Non-pigmented ciliary epithelial cell (primary cell): Measurements from ENCODE around the gene IGFBP5.

Experiments used
- DNase-seq: peaks from one replicate; pipeline ENCODE4 v3.0.0-alpha.2; 2010; ENCODE audit warnings: low read depth

IGFBP5 gene

GRCh38 chr2:216687646-216688045 lies 7.7 kb downstream of the IGFBP5 start:
- no peak for DNase-seq

DNA sequence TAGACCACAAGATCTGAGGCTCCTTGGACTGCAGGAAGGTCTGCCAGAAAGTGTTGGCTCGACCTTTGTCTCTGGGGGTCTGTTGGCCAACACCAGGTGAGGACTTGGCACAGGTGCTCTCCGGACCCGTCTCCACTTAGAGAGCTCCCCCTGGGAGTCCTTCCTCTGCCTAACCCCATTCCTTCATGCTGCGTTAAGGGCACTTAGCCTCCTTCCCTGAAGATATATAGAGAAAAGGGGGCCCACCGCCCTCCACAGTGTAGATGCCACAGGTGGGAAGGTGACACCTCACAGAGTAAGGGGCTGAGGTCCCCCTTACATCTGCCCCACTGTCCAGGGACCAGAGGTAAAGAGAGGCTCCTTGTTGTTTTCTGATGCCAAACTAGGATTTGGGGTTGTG lies 8.2 kb downstream of the IGFBP5 start:
- DNase-seq: no peak

GRCh38 chr2:216685327-216685875 lies 9.9 kb downstream of the IGFBP5 start:
- no peak for DNase-seq

DNA sequence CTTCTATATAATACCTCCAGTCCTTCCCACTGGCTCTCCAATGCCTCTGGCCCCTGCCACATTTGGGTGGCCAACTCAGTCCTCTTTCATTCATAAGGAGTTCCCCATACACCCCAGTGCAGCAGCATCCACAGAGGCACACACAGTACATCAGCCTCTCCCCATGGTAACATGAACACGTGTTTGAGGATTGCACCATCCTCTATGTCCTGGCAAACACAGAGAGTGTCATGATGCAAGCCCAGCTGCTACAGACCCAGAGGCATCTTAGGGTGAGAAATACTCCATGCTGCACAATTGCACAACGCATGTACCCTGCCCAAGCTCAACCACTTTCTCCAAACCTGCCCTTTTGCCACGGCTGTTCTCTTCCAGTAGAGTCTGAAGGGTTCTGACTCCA lies 11.5 kb downstream of the IGFBP5 start:
- no peak for DNase-seq

DNA sequence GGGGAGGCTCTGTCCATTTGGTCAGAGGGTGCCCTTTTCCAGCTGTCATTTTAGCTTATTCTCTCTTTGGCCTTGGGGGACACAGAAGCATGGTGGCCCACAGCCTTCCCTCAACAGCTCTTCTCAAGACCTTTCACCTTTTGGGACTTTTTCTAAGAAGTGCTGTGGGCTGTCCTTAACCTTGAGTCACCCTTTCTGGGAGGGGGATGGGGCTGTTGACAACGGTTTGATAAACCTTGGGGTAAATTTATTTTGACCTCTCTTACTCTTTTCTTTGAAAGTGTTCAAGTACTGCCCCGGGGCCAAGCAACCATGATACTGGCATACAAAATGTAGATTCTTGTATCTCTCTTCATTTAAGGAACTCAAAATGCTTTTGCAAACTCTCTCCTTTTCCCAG lies 13.7 kb downstream of the IGFBP5 start:
- no peak for DNase-seq

DNA sequence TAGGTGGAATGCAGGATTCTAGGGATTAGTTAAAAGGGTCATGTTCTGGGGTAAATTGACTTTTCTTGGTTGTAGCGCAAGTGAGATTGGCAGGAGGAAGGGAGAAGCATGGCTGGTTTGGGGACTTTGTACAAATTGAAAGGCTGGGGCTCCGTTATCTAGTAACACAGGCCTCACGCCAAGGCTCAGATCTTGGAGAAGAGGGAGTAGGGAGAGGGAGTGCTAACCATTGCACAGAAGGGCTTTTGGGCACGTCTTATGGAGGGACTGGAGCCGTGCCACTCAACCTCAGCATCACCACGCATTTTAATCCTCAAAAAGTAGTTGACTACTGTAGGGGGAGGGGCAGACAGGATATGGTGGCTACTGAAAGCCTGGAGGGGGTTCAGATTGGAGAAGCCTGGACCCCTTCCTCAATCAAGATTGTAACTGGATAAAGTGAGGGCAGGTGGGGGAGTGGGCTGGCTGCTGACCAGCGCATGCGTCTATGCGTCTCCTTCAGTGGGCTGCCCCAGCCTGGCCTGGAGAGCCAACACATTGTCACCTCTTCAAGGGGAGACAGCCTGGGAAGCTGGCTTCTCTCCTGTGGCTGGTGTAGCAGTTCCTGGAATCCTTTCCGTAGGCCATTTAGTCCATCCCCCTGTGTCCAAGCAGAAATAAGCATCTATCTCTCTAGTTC lies 14.3 kb downstream of the IGFBP5 start:
- no peak for DNase-seq

DNA sequence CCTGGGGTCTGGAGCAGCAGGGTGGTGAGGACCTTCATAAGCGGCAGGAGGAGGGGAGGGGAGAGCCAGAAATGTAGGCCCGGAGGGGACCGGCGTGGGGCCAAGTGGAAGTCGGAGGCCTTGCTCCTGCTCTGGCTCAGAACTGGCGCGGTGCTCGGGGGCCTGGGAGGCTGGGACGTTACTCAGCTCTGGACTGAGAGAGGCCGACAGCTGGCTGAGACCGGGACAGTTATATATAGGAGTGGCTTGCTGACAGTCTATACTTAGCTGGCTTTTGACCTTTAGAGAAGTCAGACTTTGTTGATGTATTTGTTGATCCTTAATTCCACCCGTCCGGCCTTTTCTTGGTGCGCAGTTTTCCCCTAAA lies 15.7 kb downstream of the IGFBP5 start:
- no peak for DNase-seq

DNA sequence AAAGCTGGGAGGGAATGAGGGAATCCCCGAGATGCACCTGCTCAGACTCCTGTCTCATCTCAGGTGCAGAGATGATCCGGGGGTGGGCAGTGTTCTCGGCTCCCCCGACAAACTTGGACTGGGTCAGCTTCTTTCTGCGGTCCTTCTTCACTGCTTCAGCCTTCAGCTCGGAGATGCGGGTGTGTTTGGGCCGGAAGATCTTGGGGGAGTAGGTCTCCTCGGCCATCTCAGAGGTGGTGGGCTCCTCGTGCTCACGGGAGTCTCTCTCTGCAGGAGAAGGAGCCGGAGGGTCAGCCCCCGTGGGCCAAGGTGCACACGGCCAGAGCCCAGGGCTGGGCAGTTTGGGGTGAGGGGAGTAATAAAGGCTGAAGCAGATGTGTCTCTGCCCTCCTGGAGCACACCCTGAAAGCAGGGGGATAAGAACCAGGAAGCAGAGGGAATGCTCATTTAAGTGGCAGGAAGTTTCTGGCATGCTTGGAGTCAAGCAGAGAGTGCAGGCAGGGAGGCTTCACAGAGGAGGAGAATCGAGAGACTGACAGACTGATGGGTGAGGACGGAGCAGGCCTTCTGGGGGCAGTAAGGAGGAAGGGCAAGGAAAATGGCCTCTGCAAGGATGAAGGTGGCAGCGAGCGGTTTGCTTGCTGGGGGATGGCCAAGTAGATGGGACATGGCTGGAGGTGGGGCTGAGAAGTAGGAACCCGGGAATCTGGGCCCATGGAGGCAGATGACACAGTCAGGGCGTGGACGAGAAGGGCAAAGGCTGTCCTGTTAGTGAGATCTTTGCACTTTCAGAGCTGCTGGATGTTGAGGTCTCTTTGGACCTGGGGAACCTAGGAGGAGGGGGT lies 16.3 kb downstream of the IGFBP5 start:
- no peak for DNase-seq

DNA sequence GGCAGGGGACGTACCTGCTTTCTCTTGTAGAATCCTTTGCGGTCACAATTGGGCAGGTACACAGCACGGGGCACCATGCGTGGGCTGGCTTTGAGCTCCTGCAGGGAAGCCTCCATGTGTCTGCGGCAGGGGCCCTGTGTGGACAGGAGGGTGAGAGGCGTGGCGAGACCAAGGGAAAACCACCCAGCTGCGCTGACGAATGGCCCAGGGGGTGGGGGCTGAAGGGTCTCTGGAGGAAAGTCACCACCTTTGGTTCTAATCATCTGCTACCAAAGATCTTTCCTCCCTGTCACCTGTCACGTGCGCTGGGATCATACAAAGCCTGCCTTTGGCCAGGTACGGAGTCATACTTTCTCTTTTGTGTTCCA lies 17.3 kb downstream of the IGFBP5 start:
- no peak for DNase-seq

DNA sequence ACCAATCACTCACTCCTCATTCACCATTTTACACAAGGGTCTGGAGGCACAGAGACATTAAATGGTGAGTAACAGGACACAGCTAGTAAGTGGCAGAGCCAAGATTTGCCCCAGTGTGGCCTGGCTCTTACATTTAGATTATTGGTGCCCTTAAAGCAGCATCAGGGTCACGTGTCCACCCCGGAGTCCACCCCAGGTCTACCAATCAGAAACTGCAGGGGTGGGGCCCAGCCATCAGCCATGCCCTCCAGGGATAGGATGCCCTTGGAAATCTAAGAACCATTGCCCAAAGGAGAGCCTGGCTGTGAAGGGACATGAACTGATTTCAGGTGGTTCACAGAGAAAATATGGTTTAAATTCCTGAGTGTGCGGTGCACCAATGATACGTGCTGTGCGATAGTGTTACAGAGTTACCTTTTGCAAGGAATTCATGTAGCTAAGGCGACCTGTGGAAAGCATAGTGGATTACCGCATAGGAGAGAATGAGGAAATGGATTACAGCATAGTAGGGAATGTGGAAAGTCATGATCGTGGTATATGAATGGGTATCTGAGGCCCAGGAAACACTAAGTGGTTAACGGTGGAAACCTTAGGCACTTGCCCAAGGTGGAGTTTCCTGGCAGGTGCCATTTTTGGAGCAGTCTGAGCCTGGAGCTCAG lies 17.8 kb downstream of the IGFBP5 start:
- DNase-seq: no peak

- DNase-seq: no peak
Measured at GRCh38 chr2:216676630-216677029, 18.7 kb downstream of the IGFBP5 start.

GRCh38 chr2:216674376-216674775 lies 21.0 kb downstream of the IGFBP5 start:
- DNase-seq: no peak

GRCh38 chr2:216673609-216674008 lies 21.7 kb downstream of the IGFBP5 start:
- no peak for DNase-seq

DNA sequence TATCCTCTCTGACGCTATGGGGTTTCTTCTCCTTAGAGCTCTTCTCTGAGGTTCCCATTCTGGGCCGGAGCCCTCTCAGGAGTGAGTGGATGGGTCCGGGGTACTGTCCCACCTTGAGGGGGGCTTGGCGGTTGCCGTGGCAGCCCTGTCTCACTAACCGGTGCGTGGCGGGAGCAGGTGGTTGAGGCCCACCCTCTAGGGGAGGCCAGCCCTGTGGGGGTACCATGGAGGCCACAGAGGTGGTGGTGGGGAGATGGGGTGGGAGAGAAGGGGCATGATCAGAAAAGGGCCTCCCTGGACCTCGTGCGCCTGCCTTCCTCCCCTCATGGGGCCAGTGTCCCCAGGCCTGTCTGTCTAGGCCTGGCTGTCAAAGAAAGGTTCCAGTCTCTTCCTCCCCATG lies 22.3 kb downstream of the IGFBP5 start:
- no peak for DNase-seq

DNA sequence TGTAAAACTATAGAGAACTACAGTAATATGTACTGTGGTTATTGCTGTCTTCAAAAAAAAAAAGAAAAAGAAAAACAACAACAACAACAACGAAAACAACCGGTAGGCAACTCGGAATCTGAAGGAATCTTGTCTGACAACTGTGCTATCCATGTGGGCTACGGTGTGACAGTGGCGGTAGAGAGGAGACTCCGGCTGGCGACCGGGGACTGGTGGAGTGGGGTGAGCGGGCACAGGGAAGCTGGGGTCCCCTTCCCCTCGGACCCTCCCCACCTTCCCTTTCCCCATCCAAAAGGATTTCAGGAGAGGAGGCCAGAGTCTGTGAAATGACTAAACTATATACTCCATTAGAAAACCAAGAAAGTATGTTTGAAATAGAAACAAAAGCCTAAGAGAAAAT lies 22.9 kb downstream of the IGFBP5 start:
- DNase-seq: no peak

GRCh38 chr2:216671791-216672343 lies 23.5 kb downstream of the IGFBP5 start:
- DNase-seq: no peak

GRCh38 chr2:216671081-216671411 lies 24.3 kb downstream of the IGFBP5 start:
- DNase-seq: no peak

DNA sequence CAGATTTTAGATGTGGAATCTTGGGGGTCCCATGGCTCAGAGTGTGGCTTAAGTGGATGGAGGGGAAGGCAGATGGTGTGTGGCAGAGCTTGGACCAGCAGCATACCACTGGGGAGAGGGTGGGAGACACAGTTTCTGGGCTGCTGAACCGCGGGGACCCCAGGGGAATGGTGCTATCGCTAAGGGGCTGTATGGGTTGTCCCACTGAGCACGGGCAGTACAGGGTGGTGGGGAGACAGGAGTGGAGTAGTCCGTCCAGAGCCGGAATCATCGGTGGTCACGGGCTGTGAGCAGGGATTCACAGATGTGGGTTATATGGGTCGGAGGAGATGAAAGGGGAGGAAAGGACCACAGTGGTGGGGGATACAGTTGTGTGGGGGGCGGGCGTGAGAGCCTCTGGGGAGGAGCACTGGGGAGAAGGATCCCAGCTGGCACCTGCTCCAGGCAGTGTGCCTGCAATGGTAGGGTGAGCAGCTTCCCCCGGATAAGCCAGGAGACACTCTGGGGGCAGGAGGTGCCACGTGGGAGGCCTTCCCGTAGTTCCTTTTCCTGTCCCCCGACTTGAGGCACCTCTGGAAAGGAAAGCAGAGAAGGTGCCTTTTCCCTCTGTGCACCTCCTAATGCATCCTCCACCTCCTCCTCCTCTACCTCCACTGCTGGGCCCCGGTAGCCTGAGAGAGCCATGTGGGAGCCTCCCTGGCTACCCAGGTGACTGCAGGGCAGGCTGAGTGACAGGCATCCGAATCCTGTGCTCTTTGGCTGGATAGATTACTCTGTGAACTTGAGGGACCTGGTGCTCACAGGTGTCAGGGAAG lies 24.9 kb downstream of the IGFBP5 start:
- DNase-seq: no peak

GRCh38 chr2:216666461-216667233 lies 28.7 kb downstream of the IGFBP5 start:
- no peak for DNase-seq

DNA sequence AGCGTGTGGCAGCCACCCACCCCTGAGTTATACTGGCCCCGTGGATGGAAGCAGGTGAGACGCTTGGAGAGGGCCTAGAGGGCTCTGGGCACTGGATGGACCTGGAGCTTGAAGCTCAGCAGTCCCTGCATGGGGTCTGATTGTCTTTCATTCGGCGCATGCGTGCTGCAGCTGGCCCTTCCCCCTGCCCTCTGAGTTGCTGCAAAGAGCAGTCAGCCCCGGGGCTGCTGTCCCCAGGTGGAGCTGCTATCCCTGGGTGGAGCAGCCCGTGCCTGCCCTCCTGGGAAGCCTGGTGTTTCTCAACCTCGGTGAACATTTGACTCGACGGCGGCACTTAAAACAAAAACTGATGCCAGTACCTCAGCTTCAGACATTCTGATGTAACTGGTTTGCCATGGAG lies 29.6 kb downstream of the IGFBP5 start:
- DNase-seq: no peak

GRCh38 chr2:216665242-216665641 lies 30.1 kb downstream of the IGFBP5 start:
- no peak for DNase-seq
